T-helper 2 cell treated with Interferon-gamma antibody and Interleukin-4, amounts not matched to agents 100 ng/mL and 5 ng/mL, for 36 hours (primary cell): ENCODE measurements around the gene SLIT1. TPM values are rescaled to one million over a fixed set of nuclear protein-coding genes. Genes with fewer than 3 reads are reported as not detected.

Source experiments
- intact Hi-C: fragments of 100-400 bp; cut with micrococcal nuclease; formaldehyde crosslinking; loops from one replicate; pipeline ENCODE4 v1.15.1; 2023
- total RNA-seq: library from RNA; stranded (reverse); gene quantifications from 2 replicates; pipeline ENCODE4 v1.2.3, GENCODE V29; 2022

SLIT1 gene
- total RNA-seq, 1 donor from 2014 or later = 0.59 TPM

DNA sequence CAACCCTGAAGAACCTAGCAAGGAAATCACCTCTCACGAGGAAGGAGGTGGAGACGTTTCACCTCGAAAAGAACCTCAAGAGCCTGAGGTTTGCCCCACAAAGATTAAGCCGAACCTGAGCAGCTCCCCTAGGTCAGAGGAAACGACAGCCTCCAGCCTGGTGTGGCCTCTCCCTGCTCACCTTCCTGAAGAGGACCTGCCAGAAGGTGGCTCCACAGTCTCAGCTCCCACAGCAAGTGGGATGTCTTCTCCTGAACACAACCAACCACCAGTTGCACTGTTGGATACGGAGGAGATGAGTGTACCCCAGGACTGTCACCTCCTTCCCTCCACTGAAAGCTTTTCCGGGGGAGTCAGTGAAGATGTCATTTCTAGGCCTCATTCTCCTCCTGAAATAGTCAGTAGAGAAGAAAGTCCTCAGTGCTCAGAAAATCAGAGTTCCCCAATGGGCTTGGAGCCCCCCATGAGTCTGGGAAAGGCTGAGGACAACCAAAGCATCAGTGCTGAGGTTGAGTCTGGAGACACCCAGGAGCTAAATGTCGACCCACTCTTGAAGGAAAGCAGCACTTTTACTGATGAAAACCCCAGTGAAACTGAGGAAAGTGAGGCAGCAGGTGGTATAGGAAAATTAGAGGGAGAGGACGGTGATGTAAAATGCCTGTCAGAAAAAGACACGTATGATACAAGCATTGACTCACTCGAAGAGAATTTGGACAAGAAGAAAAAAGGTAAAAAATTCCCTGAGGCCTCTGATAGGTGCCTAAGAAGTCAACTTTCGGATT lies 203.4 kb downstream of the SLIT1 start:
- intact Hi-C loops = no loop called here

GRCh38 chr10:96978621-96979154 lies 207.1 kb downstream of the SLIT1 start:
- intact Hi-C loops = no loop called here

DNA sequence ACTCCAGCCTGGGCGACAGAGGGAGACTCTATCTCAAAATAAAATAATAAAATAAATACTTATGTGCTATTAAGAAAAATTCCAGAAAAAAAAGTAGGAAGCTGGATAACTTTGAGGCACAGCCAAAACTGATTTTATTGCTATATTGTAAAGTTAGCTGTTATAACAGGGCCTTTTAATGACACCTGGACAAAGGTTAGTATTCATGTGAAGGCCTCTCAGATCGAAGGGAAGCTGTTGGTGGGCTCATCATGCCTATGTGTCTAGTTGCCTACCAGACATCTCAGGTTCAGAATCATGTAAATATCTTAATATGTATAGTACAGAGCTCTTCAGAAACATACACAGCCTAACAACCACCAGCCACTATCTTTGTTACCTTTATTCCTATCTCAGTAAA lies 210.6 kb downstream of the SLIT1 start:
- intact Hi-C loops = no loop called here

GRCh38 chr10:96973809-96974747 lies 211.7 kb downstream of the SLIT1 start:
- intact Hi-C loops = no loop called here

DNA sequence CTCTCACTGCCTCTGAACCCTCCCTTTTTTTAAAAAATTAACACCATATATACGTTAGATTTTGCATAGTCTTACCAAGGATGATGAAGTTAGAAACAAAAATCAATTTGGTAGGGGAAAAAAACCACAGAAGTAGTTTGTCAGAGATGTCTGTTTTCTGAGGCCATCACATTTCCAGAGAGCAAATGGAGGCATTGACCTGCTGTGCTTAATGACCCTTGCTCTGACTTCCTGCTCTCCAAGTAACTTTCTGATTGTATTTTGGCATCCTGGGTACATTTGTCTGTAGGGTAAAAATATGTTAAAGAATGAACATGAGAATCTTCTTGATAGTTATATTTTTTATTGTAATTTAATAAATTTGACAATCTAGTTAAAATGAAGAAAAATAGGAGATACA lies 213.5 kb downstream of the SLIT1 start:
- intact Hi-C loops = no loop called here

GRCh38 chr10:96971324-96971723 lies 214.4 kb downstream of the SLIT1 start:
- intact Hi-C loops = no loop called here

DNA sequence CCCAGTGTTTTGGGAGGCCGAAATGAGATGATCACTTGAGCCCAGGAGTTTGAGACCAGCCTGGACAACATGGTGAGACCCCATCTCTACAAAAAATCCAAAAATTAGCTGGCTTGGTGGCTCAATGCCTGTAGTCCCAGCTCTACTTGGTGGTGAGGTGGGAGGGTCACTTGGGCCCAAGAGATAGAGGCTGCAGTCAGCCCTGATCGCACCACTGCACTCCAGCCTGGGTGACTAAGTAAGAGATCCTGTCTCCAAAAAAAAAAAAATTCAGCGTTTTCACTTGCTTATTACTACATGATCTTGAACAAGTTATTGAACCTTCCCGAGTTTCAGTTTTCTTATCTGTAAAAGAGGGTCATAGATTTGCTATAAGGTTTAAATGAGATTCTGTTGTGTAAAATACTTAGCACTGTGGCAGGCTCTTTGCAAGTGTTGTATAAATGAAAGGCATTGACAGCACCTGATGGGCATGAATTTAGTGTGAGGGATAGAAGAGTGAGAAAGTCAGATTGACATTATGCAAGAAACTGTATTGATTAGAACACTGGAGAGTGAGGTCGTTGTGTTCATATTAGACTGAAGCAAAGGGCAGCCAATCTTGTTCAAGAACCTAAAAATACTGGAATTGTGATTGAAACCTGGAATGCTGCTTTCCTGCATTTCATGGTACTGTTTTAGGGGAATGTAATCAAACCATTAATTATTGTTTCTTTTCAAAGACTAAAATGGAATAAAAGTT lies 216.9 kb downstream of the SLIT1 start:
- intact Hi-C loops = no loop called here

GRCh38 chr10:96967847-96968246 lies 217.9 kb downstream of the SLIT1 start:
- intact Hi-C loops = no loop called here

GRCh38 chr10:96964131-96964530 lies 221.6 kb downstream of the SLIT1 start:
- intact Hi-C loops = no loop called here

GRCh38 chr10:96960872-96961271 lies 224.9 kb downstream of the SLIT1 start:
- intact Hi-C loops = no loop called here

GRCh38 chr10:96959733-96960132 lies 226.0 kb downstream of the SLIT1 start:
- intact Hi-C loops = no loop called here

- intact Hi-C loops = no loop called here
Measured at GRCh38 chr10:96958071-96958470, 227.7 kb downstream of the SLIT1 start.

DNA sequence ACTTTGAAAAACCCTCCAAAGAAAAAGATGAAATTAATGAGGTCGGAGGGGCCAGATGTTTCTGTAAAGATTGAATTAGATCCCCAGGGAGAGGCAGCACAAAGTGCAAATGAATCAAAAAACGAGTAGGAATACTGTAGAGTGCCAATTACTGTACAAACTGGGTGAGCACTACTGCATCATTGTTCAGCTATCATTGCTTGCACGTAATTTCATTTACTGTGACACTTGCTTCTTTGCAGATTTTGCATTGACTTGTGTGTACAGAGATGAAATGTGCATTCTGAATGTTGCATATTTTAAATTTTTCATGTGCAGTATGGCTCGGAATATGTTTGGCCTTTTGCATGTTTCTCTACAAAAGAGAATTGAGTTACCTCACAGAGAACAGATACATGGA lies 230.0 kb downstream of the SLIT1 start:
- intact Hi-C loops = no loop called here

DNA sequence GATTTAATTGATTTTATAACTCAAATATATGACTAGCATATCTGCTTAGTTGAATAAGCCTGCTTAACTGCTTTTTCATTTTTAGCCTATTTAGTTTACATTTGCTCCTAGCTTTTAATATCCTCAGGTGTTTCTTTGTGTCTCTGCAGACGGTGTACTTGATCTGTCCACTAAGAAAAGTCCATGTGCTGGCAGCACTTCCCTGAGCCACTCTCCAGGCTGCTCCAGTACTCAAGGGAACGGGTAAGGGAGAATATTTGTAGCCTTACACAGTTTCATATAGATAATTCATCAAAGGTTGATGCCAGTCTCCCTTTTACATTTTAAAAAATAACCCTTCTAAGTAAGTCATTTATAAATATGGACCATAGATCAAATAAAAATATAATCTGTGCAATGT lies 233.8 kb downstream of the SLIT1 start:
- intact Hi-C loops = no loop called here

DNA sequence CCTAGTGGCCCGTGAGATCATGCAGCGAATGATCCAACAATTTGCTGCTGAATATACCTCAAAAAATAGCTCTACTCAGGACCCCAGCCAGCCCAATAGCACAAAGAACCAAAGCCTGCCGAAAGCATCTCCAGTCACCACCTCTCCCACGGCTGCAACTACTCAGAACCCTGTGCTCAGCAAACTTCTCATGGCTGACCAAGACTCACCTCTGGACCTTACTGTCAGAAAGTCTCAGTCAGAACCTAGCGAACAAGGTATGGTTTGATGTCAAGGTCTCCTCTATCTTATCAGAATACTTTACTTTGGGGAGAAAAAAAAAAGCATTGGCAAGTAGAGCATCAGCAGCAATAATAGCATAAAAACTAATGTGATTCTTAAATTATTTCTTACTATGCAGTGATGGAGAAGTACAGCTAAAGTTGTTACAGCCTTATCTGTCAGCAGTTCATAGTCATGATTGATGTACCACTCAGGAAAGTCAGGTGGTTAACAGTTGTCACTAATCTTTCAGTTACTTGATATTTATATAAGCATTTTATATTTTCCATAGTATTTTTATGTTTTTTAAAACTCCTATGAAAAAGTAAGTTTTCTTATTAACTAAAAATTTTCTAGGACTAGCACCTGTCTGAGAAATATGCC lies 236.6 kb downstream of the SLIT1 start:
- intact Hi-C loops = no loop called here

Other genes with a start within 250 kb of the SLIT1 start
- gene ARHGAP19, start 106.7 kb upstream of the SLIT1 start, total RNA-seq = 38.0 and 41.3 TPM in 2 replicates
- 4.1 and 5.0 TPM in 2 replicates for gene FRAT1, start 133.3 kb upstream of the SLIT1 start, total RNA-seq
- gene FRAT2, start 148.8 kb upstream of the SLIT1 start, total RNA-seq = 9.0 and 10.4 TPM in 2 replicates
- gene RRP12, start 215.4 kb upstream of the SLIT1 start, total RNA-seq = 33.5 and 40.1 TPM in 2 replicates
- gene PGAM1, start 240.2 kb upstream of the SLIT1 start, total RNA-seq = 485 and 486 TPM in 2 replicates